ENCODE data around the gene GPR132. TPM values are rescaled to one million over a fixed set of nuclear protein-coding genes. Genes with fewer than 3 reads are reported as not detected.

GPR132 gene
- total RNA-seq, 1 experiment from 2014 or later, result 0.20 TPM

- peaks cover 42% of the 10 kb centered on the region for H3K27me3 Mint-ChIP-seq (ENCODE audit: low read depth)
These were observed 22.4 kb downstream of the GPR132 start for GRCh38 chr14:105042813-105043212.

More at GRCh38 chr14:105042813-105043212, 22.4 kb downstream of the GPR132 start:
- H2AFZ ChIP-seq (ENCODE audit: low read length), result no peak overlapping the region
- no peaks in the 10 kb centered on the region for H4K20me1 ChIP-seq (ENCODE audit: control insufficient read depth, insufficient read depth, insufficient read length)
- no peak overlapping the region for H4K5ac ChIP-seq (ENCODE audit: insufficient read length, low read depth, low read length)
- H3T11ph ChIP-seq (ENCODE audit: low read length), result no peak overlapping the region
- H2BK120ac ChIP-seq (ENCODE audit: low read depth, low read length, poor library complexity, severe bottlenecking), result no peak overlapping the region
- no peak overlapping the region for H3K23ac ChIP-seq (ENCODE audit: insufficient read length, low read depth, low read length)
- TF ChIP-seq, protein P1, sequence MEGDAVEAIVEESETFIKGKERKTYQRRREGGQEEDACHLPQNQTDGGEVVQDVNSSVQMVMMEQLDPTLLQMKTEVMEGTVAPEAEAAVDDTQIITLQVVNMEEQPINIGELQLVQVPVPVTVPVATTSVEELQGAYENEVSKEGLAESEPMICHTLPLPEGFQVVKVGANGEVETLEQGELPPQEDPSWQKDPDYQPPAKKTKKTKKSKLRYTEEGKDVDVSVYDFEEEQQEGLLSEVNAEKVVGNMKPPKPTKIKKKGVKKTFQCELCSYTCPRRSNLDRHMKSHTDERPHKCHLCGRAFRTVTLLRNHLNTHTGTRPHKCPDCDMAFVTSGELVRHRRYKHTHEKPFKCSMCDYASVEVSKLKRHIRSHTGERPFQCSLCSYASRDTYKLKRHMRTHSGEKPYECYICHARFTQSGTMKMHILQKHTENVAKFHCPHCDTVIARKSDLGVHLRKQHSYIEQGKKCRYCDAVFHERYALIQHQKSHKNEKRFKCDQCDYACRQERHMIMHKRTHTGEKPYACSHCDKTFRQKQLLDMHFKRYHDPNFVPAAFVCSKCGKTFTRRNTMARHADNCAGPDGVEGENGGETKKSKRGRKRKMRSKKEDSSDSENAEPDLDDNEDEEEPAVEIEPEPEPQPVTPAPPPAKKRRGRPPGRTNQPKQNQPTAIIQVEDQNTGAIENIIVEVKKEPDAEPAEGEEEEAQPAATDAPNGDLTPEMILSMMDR (conservative IDR thresholded peaks at IDR 0.05), result no peak
- DNase-seq, result no peak
- H3K27ac ChIP-seq (ENCODE audit: insufficient read length, low read depth, low read length), result no peak overlapping the region
- H3K79me2 ChIP-seq (ENCODE audit: insufficient read depth, low read length), result no peaks in the 10 kb centered on the region
- H3K18ac ChIP-seq (ENCODE audit: insufficient read length, low read depth, low read length), result no peak overlapping the region
- no peak overlapping the region for H3K4ac ChIP-seq (ENCODE audit: low read depth, low read length)
- H2BK15ac ChIP-seq (ENCODE audit: low read depth, low read length), result no peak overlapping the region
- H3K56ac ChIP-seq (ENCODE audit: insufficient read length, low read depth, low read length), result no peak overlapping the region
- Mint-ChIP-seq H3K36me3 (ENCODE audit: insufficient read depth in 1 of 3, low read depth in 3 of 3) (no peaks in the 10 kb centered on the region), H3K27ac (no peak overlapping the region), H3K4me3 (no peak overlapping the region), H3K4me1 (peaks cover 6 to 15% of the 10 kb centered on the region in 2 experiments), H3K9me3 (no peaks in the 10 kb centered on the region)
- H3K9ac ChIP-seq (ENCODE audit: extremely low read depth, insufficient read length, low read length), result no peak overlapping the region
- H2AK5ac ChIP-seq (ENCODE audit: insufficient read length, low read length), result no peak overlapping the region
- H2BK5ac ChIP-seq (ENCODE audit: insufficient read length, low read length), result no peak overlapping the region
- no peaks in the 10 kb centered on the region for H3K27me3 ChIP-seq (ENCODE audit: insufficient read depth, low read length)
- no peaks in the 10 kb centered on the region for H3K23me2 ChIP-seq (ENCODE audit: insufficient read length, low read depth, low read length, poor library complexity, severe bottlenecking)
- H4K8ac ChIP-seq (replicated peaks; ENCODE audit: insufficient read length, low read depth, low read length), result no peak overlapping the region
- H4K91ac ChIP-seq (ENCODE audit: insufficient read length, low read depth, low read length), result no peak overlapping the region
- no peaks in the 10 kb centered on the region for H3K79me1 ChIP-seq (ENCODE audit: insufficient read depth, low read depth, low read length, poor library complexity, severe bottlenecking)
- H3K4me2 ChIP-seq (ENCODE audit: insufficient read depth, insufficient read length, low read length), result no peak overlapping the region
- no peak overlapping the region for H2BK12ac ChIP-seq (ENCODE audit: insufficient read length, low read depth, low read length)
- no peak overlapping the region for H3K14ac ChIP-seq (ENCODE audit: insufficient read depth, low read length)
- no CpG with 5 or more reads among the region's 17 CpGs for WGBS (ENCODE audit: extremely low coverage, insufficient read length, low lambda C conversion rate)
- no peaks in the 10 kb centered on the region for H3K9me3 ChIP-seq (ENCODE audit: control insufficient read depth, low read depth, low read length)
- no peaks in the 10 kb centered on the region for H3K4me1 ChIP-seq (ENCODE audit: insufficient read depth, low read length)
- H2BK20ac ChIP-seq (ENCODE audit: low read depth, low read length, poor library complexity, severe bottlenecking), result no peak overlapping the region

Data from H9 (cell line).